Sciatic nerve (tissue), 2 donors: Measurements from ENCODE around the gene SNX33. TPM values are rescaled to one million over a fixed set of nuclear protein-coding genes. Genes with fewer than 3 reads are reported as not detected.
"Not testable (repeated sequence)": the region's sequence is repeated elsewhere in the genome, so short reads cannot be mapped to it uniquely, and the experiment has no call there.

Source experiments
- ATAC-seq: fragments of 200-7000 bp; cut with Tn5 transposase; one replicate; pipeline ENCODE4 v1.9.1; 2020; ENCODE audit warnings: mild to moderate bottlenecking, moderate library complexity
- DNase-seq: peaks from one replicate; pipeline ENCODE4 v3.0.0-alpha.2; 2020; ENCODE audit warnings: low spot score
- intact Hi-C: fragments of 100-400 bp; cut with DNase I; formaldehyde crosslinking; loops from one replicate; pipeline ENCODE4 v1.14.2; 2022
- total RNA-seq: library from RNA; stranded (reverse); fragmentation: NEBNext Ultra II Directional; extraction: Animal tissue kit (Norgen Biotek cat#: 25700); gene quantifications from one replicate; pipeline ENCODE4 v1.2.1, GENCODE V29; 2021
- donor health status: DM: no; HTN: no; CAD: no.
- donor health status: DM: no; HTN: no; CAD: no.

SNX33 gene
- total RNA-seq, 1 donor from 2014 or later: 33.2 TPM

- ATAC-seq (no peak), DNase-seq (peak; percentile 59)
- intact Hi-C loops: no loop called here
These were observed 29.2 kb downstream of the SNX33 start for GRCh38 chr15:75676688-75677464.

DNA sequence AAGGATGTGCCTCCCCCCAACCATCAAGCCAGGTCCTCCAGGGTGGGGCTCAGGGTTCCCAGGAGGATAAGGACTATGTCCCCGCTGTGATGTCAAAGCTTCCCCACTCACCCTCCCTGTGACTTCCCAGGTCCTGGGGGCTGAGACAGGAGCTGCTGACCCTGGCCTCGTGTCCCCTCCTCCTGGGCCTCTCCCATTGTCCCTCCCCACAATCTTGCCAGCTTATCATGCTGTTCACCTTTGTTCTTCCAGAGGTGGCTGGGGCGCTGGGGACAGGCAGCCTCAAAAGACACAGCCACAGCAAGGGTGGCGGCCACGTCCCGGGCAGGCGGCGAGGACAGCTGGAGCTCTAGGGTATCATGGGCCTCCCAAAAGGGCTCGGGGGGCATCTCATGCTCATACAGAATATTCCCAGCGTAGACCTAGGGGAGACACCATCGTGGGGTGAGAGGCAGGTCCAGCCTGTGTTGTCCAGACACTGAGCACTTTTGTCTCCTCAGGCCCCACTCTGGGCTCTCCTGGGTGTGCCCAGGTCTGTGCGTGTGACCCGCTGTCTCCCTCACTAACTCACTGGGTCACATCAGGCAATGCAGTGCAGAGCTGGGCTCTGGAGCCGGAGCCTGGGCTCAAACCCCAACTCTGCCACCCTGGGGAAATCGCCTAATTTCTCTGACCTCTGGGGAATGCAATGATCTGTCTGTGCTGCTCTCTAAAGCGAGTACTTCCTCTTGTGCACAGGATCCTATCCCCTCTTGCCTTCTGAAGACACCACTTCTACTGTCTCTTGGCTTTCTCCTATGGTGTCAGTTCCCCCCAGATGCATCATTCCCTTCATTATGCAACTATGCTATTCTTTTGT, 30.0 kb downstream of the SNX33 start:
- DNase-seq (no peak), ATAC-seq (no peak)
- intact Hi-C loops: no loop called here

GRCh38 chr15:75678324-75678690, 30.6 kb downstream of the SNX33 start:
- ATAC-seq, DNase-seq, intact Hi-C loops: not testable (repeated sequence)

GRCh38 chr15:75680007-75680789, 32.5 kb downstream of the SNX33 start:
- no peak for DNase-seq
- no peak for ATAC-seq

DNA sequence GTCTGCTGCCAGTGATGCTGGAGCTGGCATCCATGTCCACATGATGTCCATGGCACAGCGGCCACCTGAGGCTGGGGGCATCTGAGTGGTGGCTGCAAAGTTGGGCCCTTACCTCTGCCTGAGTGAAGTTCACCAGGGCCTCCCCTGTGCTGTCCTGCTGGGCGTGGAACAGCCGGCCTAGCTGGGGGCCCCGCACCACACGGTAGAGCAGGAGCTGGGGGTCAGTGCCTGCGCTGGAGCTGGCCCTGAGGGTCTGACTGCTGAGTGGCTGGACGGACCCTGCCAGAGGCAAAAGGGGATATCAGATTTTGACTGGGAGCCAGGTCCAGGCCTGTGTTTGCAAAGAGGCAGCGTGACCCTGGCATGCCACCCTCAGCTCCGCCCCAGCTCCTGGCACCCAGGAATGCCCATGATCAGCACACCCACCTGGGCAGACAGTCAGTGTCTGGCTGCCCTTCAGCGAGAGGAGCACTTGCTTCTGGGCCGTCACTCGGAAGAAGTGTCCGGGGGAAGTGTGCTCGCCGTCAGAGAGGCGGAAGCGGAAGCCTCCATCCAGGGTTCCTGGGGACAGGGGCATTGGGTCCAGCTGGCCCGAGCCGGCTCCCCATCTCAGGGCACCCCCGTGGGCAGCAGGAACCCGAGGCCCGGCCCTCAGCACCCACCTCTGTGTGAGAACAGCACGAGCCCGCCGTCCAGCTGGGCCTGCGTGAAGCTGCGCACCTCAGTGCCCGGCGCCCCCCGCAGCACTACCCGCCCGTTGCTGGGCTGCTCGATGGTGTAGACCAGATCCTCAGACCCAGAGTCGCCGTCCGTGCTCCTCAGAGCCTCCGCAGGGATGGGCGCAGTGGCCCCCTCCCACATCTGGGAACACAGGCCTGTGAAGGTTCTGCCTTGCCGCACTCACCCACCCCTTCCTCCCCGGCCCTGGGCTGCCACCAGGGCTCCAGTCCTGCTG, 34.7 kb downstream of the SNX33 start:
- intact Hi-C loops: no loop called here
- ATAC-seq (no peak), DNase-seq (no peak)

More at GRCh38 chr15:75680007-75680789, 32.5 kb downstream of the SNX33 start:
- intact Hi-C loops: no loop called here

DNA sequence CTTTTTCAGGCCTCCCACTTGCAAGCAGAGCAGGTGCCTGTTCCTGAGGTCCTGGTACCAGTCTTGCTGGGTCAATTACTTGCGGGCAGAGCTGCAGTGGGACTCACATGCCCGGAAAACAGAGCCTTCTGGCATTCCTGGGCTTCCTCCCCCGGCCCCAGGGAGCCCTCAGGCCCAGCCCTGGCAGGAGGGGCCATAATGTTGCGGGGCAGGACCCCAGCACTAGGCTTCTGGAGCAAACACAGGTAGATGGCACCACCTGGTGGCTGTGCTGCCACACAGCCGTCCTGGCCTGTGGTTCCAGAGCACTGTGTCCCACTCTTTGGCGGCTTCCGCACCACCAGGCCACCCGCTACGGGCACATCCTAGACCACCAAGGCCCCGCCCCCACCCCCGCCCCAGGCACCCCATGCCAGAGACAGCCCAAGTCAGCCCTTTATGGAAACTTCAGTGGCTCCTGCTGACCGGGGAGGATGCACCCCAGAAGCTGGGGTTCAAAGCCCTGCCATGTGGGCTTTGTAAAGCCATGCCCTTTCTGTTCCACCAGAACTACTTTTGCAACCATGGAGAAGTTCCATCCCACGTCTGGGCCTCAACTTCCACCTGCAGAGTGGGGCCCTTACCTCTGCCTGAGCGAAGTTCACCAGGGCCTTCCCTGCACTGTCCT, 36.1 kb downstream of the SNX33 start:
- peak; percentile 84 for DNase-seq
- peak; percentile 64 for ATAC-seq
- intact Hi-C loops: not testable (repeated sequence)

GRCh38 chr15:75684648-75685047, 36.9 kb downstream of the SNX33 start:
- intact Hi-C loops: no loop called here
- ATAC-seq (no peak), DNase-seq (no peak)

DNA sequence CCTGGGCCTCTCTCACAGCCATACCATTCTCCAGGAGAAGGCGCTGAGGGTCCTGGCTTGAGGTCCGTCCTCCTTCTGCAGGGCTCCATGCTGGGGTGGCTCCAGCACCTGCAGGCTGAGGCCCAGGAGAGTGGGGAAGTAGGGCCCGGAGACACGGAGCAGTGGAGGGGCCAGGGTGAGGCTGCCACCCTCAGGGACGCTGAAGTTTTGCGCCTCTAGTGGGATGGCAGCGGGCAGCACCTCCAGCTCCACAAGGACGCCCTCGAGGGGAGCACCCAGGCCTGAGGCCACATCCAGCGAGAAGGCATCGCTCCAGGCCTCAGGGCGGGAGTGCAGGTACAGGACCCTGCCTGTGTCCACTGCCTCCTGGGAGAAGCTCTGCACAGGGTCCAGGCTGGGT, 37.5 kb downstream of the SNX33 start:
- intact Hi-C loops: no loop called here
- no peak for DNase-seq
- no peak for ATAC-seq

GRCh38 chr15:75686212-75686642, 38.5 kb downstream of the SNX33 start:
- ATAC-seq (peak; percentile 79), DNase-seq (peak; percentile 91)
- intact Hi-C loops: not testable (repeated sequence)

- peak; percentile 67 for DNase-seq
- intact Hi-C loops: no loop called here
- peak; percentile 8 for ATAC-seq
These were observed 40.0 kb downstream of the SNX33 start for GRCh38 chr15:75687486-75688277.

GRCh38 chr15:75688278-75688557, 40.5 kb downstream of the SNX33 start:
- intact Hi-C loops: no loop called here
- no peak for DNase-seq

GRCh38 chr15:75688831-75689230, 41.1 kb downstream of the SNX33 start:
- ATAC-seq (no peak), DNase-seq (no peak)
- intact Hi-C loops: no loop called here

More at GRCh38 chr15:75688278-75688557, 40.5 kb downstream of the SNX33 start:
- ATAC-seq: no peak

- ATAC-seq, intact Hi-C loops, DNase-seq: not testable (repeated sequence)
These were observed 41.7 kb downstream of the SNX33 start for GRCh38 chr15:75689429-75689828.

DNA sequence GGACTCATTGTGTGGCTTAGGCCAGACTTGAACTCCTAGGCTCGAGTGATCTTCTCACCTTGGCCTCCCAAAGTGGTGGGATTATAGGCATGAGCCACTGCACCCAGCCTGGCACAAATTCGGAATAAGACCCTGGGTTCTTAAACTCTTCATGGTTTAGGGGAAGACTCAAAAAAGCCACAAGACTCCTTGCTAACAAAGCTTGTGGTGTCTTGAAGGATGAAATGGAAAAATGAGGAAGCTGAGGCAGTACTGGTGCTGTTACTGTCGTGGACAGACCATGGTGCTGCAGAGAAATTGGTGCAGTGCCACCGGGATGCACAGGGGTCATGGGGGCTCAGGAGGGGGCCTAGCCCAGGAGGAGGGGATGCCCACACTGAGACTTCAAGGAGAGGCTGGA, 44.6 kb downstream of the SNX33 start:
- DNase-seq, ATAC-seq, intact Hi-C loops: not testable (repeated sequence)

DNA sequence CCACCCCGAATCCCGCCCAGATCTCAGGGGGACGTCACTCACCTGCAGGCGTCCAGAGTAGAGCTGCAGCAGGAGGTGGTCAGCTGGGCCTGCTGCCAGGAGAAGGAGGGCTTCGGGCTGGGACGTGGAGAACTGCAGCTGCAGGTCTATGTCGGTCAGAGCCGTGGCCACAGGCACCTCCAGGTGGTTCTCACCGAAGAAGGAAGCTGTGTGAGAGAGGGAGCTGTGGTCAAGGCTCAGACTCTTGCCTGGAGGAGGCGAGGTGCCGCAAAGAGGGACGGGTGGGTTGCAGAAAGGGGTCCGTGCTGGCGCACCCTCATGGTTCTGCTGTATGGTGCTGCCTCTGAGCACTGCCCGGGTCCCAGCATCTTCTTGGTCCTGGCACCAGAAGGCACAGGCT, 45.3 kb downstream of the SNX33 start:
- intact Hi-C loops, DNase-seq, ATAC-seq: not testable (repeated sequence)

GRCh38 chr15:75693501-75694240, 46.0 kb downstream of the SNX33 start:
- DNase-seq: peak; percentile 69
- ATAC-seq: no peak
- intact Hi-C loops: no loop called here
